Stimulated activated effector memory CD8-positive, alpha-beta T cell treated with anti-CD3 and anti-CD28 coated beads, Interleukin-12 subunit alpha, Interleukin-12 subunit beta, amount 100 ng/mL, for 72 hours (primary cell): ENCODE data around the gene XPNPEP2.
A peak's percentile ranks its signal among the peaks of the same experiment; 100 is the strongest.

Experiments used
- ATAC-seq: fragments of 150-1000 bp; cut with Tn5 transposase; 2 replicates; pipeline ENCODE4 v1.10.0; 2021
- DNase-seq, 2 donors: peaks; one replicate each; pipeline ENCODE4 v3.0.0; 2021 to 2022; ENCODE audit warnings: low spot score in 2 of 2
- H3K27ac Mint-ChIP-seq: one replicate; pipeline ENCODE4 v1.8.0; 2022; ENCODE audit warnings: mild to moderate bottlenecking, mixed read lengths
- H3K36me3 Mint-ChIP-seq: one replicate; pipeline ENCODE4 v1.8.0; 2022; ENCODE audit warnings: mild to moderate bottlenecking, mixed read lengths
- H3K4me1 Mint-ChIP-seq: one replicate; pipeline ENCODE4 v1.8.0; 2022; ENCODE audit warnings: mixed read lengths
- H3K4me3 Mint-ChIP-seq: one replicate; pipeline ENCODE4 v1.8.0; 2022; ENCODE audit warnings: mild to moderate bottlenecking, mixed read lengths
- H3K9me3 Mint-ChIP-seq: one replicate; pipeline ENCODE4 v1.8.0; 2022; ENCODE audit warnings: mixed read lengths

XPNPEP2 gene

DNA sequence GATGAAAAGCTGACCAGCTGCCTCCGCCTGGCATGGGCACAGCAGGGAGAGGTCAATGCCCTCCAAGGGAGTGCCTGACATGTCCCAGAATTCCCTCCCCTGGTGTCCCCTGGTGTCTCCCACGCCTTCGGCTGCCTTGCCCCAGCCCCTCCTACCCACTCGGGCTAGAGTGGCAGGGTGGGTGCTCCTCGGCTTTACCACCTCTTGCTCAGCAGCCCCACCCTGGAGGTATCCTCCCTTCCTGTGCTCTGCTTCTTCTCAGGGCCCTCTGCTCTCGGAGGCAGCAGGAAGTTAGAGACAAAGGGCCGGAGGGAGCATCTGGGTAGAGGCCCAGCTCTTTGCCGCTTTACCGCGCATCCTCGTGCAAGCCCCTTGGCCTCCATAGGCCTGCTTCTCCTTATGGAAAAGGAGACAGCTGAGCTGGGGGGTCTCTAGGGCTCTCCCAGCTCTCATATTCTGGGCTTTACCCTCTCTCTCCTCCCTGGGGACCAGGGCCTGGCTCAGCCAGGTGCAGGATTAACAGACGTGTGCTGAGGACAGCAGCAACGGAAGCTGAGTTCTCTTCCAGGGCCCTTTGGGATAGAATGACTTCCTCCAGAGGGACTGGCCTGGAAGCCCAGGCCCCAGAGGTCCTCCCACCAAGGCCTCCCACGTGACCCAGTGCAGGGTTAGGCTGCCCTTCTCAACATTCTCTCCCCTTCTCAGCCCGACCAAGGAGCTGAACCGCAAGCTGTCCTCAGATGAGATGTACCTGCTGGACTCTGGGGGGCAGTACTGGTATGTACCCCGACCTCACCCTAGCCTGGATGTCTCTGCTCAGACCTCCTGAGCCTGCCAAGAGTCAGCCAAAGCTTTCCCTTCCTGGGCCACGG is 17.2 kb downstream of the XPNPEP2 start:
- H3K4me1 Mint-ChIP-seq = peaks cover 57% of the 10 kb centered on the region
- DNase-seq (peak in 1 of 2 donors; percentile 55), ATAC-seq (peak; percentile 57)
- peak overlapping the region; percentile 93 for H3K27ac Mint-ChIP-seq
- peaks cover 6% of the 10 kb centered on the region for H3K36me3 Mint-ChIP-seq
- no peaks in the 10 kb centered on the region for H3K9me3 Mint-ChIP-seq
- peak overlapping the region; percentile 67 for H3K4me3 Mint-ChIP-seq

DNA sequence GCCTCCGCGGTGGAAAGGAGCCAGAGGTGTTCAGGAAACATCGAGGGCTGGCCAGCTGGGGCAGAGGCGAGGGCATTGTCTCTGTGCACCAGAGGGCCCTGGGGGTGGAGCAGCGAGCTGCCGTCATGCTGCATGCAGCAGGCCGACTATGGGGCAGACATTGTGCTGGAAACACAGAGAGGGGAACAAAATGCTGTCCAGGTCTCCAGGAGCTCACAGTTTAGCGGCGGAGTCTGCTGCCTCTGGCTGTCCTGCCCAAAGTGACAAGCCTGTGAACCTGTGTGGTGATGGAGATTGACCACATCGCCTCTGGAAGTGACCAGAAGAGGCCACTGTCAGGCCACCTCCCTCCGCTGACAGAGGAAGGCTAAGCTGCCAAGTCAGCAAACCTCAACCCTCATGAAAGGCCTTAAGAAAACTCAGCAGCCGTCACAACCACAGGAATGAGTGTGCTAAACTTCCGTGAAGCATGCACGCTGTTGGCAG is 20.8 kb downstream of the XPNPEP2 start:
- Mint-ChIP-seq H3K36me3 (peaks cover 6% of the 10 kb centered on the region), H3K4me3 (peak overlapping the region; percentile 56), H3K9me3 (no peaks in the 10 kb centered on the region), H3K4me1 (peaks cover 63% of the 10 kb centered on the region), H3K27ac (peak overlapping the region; percentile 90)
- DNase-seq = peak in 1 of 2 donors; percentile 75
- ATAC-seq = peak; percentile 89

DNA sequence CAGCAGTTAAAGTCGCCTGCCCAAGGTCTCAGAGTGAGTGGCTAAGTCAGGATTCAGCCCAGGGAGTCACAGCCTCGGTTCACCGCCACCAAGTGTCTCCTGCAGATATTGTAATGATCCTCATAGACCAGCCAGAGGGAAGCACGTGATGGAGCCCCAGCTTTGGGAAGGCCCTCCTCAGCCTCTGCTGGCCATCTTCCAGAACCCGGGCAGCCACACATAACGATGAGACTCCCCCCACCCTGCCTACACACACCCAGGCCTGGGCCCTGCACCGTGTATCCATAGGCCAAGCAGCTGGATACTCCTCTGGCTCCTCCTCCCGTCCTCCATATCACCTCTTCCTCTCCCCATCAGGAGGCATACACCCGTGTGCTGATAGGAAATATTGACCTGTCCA is 21.4 kb downstream of the XPNPEP2 start:
- Mint-ChIP-seq H3K9me3 (no peaks in the 10 kb centered on the region), H3K36me3 (peaks cover 6% of the 10 kb centered on the region), H3K4me3 (peak overlapping the region; percentile 56), H3K27ac (peak overlapping the region; percentile 90), H3K4me1 (peaks cover 59% of the 10 kb centered on the region)
- ATAC-seq (no peak), DNase-seq (no peak)

DNA sequence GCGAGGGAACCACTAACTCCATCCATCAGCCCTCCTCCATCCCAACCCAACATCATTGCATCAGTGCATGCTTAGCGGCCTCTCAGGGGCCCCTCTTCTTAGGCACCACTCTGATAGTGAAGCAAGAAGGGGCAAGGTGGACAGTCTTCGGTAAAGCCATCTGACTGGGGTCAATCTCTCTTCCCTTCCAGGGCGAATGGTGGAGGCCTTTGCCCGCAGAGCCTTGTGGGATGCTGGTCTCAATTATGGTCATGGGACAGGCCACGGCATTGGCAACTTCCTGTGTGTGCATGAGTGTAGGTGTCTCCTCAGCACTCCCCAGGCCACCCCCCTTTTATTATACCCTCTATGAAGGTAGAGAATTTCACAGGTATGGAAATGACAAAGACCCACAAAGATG is 22.2 kb downstream of the XPNPEP2 start:
- ATAC-seq = no peak

DNA sequence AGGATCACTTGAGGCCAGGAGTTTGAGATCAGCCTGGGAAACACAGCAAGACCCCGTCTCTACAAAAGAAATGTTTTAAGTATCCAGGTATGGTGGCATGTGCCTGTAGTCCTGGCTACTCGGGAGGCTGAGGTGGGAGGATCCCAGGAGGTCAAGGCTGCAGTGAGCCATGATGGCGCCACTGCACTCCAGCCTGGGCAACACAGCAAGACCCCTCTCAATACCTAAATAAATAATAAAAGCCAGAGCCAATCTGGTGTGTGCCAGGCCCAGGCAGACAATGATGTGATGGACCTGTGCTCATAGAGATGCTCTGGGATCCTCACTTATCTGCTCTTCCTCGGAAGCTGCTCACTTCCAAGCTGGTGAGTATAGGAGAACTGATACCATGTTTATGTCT is 22.8 kb downstream of the XPNPEP2 start:
- H3K4me3 Mint-ChIP-seq = no peak overlapping the region
- peaks cover 51% of the 10 kb centered on the region for H3K4me1 Mint-ChIP-seq
- no peak for ATAC-seq
- no peak for DNase-seq
- H3K9me3 Mint-ChIP-seq = no peaks in the 10 kb centered on the region
- H3K27ac Mint-ChIP-seq = peak overlapping the region; percentile 20
- no peaks in the 10 kb centered on the region for H3K36me3 Mint-ChIP-seq

More for the DNA sequence above, 22.2 kb downstream of the XPNPEP2 start:
- no peak for DNase-seq
- Mint-ChIP-seq H3K4me3 (no peak overlapping the region), H3K9me3 (no peaks in the 10 kb centered on the region), H3K27ac (peak overlapping the region; percentile 90), H3K4me1 (peaks cover 54% of the 10 kb centered on the region), H3K36me3 (peaks cover 5% of the 10 kb centered on the region)

DNA sequence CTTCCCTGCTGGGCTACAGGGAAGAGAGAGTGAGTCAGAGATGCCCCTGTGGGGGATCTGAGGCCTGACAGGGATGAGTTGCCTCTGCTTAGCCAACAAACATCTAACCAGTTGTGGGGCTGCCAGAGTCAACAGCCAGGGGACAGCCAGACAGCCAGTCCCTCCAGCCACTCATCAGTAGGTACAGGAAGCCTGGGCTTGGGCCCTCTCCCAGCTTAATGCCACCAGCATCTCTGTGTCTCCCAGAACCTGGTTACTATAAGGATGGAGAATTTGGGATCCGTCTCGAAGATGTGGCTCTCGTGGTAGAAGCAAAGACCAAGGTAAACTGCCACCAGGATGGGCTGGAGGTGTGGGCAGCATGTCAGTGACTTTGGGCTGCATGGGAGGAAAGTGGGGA is 23.7 kb downstream of the XPNPEP2 start:
- H3K4me1 Mint-ChIP-seq = peaks cover 48% of the 10 kb centered on the region
- H3K36me3 Mint-ChIP-seq = no peaks in the 10 kb centered on the region
- H3K4me3 Mint-ChIP-seq = no peak overlapping the region

DNA sequence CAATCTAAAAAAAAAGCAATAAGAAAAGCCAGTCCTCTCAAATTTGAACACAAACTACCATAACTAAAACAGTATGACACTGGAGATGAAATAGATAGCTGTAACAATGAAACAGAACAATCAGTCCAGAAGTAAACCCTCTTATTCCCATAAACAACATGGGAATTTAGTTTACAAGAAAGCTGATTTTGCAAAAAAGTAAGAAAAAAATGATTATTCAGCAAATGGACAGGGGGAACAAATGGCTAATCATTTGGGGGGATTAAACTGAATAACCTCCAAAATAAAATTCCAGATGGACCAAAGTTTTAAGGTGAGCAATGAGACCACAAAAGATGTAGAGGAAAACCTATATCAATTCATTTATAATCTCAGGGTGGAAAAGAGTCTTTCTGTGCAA is 24.9 kb downstream of the XPNPEP2 start:
- ATAC-seq (no peak), DNase-seq (no peak)
- peaks cover 42% of the 10 kb centered on the region for H3K4me1 Mint-ChIP-seq
- no peak overlapping the region for H3K4me3 Mint-ChIP-seq
- H3K27ac Mint-ChIP-seq = no peak overlapping the region
- H3K36me3 Mint-ChIP-seq = no peaks in the 10 kb centered on the region
- no peaks in the 10 kb centered on the region for H3K9me3 Mint-ChIP-seq

More for the DNA sequence above, 23.7 kb downstream of the XPNPEP2 start:
- Mint-ChIP-seq H3K9me3 (no peaks in the 10 kb centered on the region), H3K27ac (peak overlapping the region; percentile 20)
- no peak for ATAC-seq
- DNase-seq = no peak

DNA sequence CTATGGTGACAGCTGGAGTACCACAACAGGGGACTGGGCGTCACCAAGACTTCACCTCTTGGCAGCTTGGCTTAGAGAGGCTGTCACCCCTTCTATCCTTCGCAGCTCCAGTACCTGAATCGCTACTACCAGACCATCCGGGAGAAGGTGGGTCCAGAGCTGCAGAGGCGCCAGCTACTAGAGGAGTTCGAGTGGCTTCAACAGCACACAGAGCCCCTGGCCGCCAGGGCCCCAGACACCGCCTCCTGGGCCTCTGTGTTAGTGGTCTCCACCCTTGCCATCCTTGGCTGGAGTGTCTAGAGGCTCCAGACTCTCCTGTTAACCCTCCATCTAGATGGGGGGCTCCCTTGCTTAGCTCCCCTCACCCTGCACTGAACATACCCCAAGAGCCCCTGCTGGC is 29.4 kb downstream of the XPNPEP2 start:
- DNase-seq (no peak), ATAC-seq (no peak)
- H3K9me3 Mint-ChIP-seq = no peaks in the 10 kb centered on the region
- no peaks in the 10 kb centered on the region for H3K36me3 Mint-ChIP-seq
- H3K4me1 Mint-ChIP-seq = peaks cover 38% of the 10 kb centered on the region
- peak overlapping the region; percentile 34 for H3K4me3 Mint-ChIP-seq
- peak overlapping the region; percentile 86 for H3K27ac Mint-ChIP-seq

DNA sequence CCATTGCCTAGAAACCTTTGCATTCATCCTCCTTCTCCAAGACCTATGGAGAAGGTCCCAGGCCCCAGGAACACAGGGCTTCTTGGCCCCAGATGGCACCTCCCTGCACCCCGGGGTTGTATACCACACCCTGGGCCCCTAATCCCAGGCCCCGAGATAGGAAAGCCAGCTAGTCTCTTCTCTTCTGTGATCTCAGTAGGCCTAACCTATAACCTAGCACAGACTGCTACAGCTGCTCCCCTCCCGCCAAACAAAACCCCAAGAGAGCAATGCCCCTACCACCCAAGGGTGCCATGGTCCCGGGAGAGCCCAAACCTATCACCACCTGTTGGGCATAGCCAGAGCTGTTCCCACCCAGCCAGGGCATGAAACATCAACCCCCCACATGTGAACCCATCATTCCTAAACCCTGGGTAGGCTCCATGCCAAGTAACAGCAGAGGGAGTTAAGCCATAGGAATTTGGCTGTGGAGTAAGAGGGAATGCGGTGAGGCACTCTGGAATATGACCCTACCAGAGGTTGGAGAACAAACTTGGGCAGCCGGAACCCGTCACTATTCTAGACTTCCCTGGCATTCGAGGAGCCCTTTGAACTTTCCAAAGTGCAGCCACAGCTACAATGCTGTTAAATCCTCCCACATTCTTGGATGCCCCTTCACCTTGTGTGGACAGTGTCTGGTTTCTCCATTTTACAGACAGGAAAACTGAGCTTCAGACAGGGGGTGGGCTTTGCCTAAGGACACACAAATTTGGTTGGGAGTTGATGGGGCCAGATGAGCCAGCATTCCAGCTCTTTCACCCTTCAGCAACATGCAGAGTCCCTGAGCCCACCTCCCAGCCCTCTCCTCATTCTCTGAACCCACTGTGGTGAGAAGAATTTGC is 30.0 kb downstream of the XPNPEP2 start:
- no peak for DNase-seq
- H3K27ac Mint-ChIP-seq = peak overlapping the region; percentile 86
- H3K4me3 Mint-ChIP-seq = peak overlapping the region; percentile 34
- no peaks in the 10 kb centered on the region for H3K36me3 Mint-ChIP-seq
- ATAC-seq = no peak
- H3K4me1 Mint-ChIP-seq = peaks cover 44% of the 10 kb centered on the region
- H3K9me3 Mint-ChIP-seq = no peaks in the 10 kb centered on the region

DNA sequence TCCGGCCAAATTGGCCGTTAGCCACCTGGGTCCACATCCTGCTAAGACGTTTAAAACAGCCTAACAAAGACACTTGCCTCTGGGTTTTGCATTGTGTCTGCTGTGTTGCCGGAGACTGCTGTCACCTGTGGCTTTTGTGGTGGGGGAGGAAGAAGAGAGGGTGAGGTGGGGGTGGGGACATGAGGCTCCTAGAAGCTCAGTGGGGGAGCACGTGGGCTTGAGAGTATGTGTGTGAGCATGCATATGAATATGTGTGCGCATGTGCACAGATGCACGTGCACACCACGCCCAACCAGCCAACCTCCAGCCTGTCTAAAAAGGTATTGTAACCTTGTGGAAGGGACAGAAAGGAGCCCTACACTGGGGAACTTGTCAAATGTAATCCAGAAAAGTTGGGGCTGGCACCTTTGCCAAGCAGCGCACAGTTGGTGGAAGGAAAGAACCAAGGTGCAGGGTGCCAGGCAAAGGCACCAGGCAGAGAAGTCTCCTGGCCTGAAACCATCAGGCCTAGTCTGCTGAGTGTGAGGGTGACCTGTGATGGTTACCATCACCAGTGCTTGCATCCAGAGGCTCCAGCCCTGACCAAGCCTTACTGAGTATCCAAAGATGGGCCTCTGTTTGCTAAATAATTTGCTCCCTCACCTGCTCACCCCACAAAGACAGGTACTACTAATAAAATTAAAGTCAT is 30.8 kb downstream of the XPNPEP2 start:
- H3K4me1 Mint-ChIP-seq = peaks cover 52% of the 10 kb centered on the region
- ATAC-seq (peak; percentile 84), DNase-seq (no peak)
- H3K9me3 Mint-ChIP-seq = no peaks in the 10 kb centered on the region
- peak overlapping the region; percentile 86 for H3K27ac Mint-ChIP-seq
- H3K36me3 Mint-ChIP-seq = no peaks in the 10 kb centered on the region
- peak overlapping the region; percentile 34 for H3K4me3 Mint-ChIP-seq

DNA sequence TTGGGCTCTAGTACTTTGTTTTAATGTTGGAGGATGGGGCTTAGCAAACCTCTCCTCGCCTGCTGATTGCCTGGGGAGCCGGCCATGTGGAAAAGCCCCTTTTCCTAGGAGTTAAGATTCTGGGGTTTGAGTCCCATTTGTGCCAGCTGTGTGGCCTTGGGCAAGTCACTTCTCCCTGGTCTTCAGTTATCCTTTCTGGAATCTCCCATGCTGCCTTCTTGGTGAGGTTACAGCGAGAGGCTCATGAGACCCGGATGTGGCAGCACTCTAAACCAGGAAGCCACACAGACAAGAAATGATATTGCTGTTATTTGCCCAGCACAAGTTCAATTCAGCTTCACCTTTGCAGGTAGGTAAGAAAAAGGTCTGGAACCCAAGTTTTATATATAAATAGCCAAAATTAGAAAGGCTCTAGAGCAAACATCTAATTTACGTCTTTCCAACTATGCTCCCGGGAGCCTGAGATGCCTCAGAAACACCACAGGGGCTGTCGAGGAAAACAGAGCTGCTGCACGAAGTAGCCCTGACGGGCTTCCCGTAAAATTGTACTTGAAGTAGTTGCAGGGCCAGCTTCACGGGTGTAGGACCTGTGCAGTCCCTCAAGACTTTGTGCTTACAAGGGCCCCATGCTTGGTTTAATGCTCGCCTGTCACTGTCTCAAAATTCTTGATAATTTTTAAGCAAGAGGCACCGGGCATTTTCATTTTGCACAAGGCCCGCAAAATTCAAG is 32.7 kb downstream of the XPNPEP2 start:
- peak overlapping the region; percentile 90 for H3K27ac Mint-ChIP-seq
- no peaks in the 10 kb centered on the region for H3K9me3 Mint-ChIP-seq
- H3K4me1 Mint-ChIP-seq = peaks cover 60% of the 10 kb centered on the region
- H3K36me3 Mint-ChIP-seq = no peaks in the 10 kb centered on the region
- H3K4me3 Mint-ChIP-seq = peak overlapping the region; percentile 62
- DNase-seq (no peak), ATAC-seq (no peak)

DNA sequence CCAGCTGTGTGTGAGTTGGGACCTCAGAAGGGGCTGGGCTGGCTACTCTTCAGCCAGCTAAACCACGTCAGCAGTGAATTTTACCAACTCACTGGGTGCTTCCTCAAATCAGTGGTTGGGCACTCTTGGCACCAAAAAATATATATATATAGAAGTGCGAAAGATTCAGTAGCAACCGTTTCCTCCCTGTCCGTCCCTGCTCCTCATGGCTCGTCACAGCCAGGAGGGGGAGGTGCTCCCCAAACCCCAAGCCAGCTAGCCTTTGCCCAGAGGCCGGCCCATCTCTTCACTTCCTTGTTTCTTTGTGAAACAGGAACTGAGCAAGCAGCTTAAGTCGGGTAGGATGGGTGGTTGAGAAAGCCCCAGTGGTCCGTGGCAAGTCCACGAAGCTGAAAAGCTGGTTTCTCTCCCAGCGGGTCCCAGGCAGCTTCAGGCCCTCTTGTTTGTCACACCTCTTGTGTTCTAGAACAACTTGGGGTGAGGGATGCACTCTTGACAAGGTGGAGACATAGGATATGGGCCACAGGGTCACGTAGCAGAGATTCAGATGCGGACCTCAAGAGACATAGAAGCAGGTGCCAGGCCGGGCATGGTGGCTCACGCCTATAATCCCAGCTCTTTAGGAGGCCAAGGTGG is 34.1 kb downstream of the XPNPEP2 start:
- ATAC-seq (peak; percentile 69), DNase-seq (no peak)
- Mint-ChIP-seq H3K4me3 (peak overlapping the region; percentile 62), H3K36me3 (no peaks in the 10 kb centered on the region), H3K27ac (peak overlapping the region; percentile 93), H3K9me3 (no peaks in the 10 kb centered on the region), H3K4me1 (peaks cover 68% of the 10 kb centered on the region)

DNA sequence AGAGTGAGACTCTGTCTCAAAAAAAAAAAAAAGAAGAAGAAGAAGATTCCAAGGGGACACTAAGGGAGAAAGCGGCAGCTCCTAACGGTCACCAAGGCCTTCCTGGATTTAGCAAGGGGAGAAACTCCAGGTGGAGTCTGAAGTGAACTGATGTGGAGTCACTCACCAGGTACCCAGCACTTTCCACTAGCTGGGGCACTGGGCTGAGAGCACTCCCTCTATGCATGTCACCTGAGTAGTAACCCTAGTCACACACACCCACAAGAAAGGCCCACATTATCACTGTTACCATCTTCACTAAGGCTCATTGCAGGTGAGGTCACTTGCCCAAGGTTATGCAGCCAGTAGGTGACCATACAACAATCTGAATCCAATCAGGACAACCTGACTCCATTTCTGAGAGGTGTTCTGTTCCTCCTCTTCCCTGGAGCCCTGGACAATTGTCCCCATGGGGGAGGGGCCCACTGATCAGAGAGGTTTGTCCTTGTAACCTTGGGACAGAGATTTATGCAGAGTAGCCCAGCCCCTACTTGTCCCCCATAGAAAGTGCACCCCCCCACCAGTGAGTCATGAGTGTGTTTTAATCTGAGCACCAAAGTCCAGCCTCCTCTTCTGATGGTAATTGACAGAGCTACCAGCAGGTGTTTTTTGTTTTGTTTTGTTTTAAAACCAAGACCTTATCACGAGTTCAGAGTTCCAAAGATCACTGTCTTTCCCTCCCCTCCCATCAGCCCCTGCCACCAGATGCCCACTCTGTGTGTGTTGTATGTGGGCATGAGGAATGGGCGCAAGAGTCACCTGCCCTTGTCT is 35.1 kb downstream of the XPNPEP2 start:
- H3K27ac Mint-ChIP-seq = peak overlapping the region; percentile 93
- no peaks in the 10 kb centered on the region for H3K9me3 Mint-ChIP-seq
- H3K36me3 Mint-ChIP-seq = peaks cover under 1% of the 10 kb centered on the region
- peak overlapping the region; percentile 62 for H3K4me3 Mint-ChIP-seq
- peaks cover 65% of the 10 kb centered on the region for H3K4me1 Mint-ChIP-seq
- DNase-seq (no peak), ATAC-seq (peak; percentile 31)
